RCC 7860 (cell line): ENCODE measurements around the gene TXNIP.

Source experiments
- DNase-seq: peaks from one replicate; pipeline ENCODE4 v3.0.0-alpha.2; 2015; ENCODE audit warnings: low spot score
- FAIRE-seq: peaks from 2 replicates; lab custom pipeline; 2012; peaks lifted over from hg19 to GRCh38; lab: Jason Lieb, UNC

The TXNIP gene

GRCh38 chr1:145964328-145965118, 31.9 kb downstream of the TXNIP start, which contains the start of the genes ANKRD34A and POLR3GL:
TSS of gene ANKRD34A (minus strand) at chr1:145964575. CDS start at chr1:145961759, 2,816 bp downstream.
TSS of gene POLR3GL (plus strand) at chr1:145964690. CDS start at chr1:145974866, 10,176 bp downstream.
- DNase-seq, result peak; percentile 89
- peak; percentile 84 for FAIRE-seq

DNA sequence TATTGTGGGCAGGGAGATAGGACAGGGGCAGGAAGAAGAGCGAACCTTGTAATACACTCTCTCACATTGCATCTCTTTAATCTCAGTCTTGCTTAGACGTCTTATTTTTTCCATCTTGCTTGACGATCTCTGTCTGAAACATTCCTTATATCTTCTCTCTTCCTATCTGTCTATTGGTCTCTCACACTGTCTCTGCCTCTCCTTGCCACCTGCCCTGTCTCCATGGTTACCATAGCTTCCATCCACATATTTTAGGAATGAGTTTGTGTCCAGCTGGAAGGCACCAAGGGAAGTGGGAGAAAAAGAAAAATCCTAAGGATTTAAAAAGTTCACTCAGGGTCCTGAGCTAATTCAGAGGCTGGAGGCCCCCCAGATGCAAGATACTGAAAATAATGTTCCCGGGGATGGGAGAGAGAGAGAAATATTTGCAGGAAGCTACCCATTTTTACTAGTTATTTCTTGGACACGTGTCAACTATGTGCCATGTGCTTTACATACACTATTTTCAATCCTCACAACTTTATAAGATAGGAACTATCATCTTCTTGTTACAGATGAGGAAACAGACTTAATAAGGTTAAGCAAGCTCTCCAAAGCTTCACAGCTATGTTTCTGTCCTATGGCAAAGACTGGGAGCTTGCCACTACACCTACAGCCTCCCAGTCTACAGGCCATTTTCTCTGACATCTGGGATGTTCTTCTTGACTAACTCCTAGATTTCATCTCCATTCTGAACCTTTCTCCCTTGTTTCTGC, 32.9 kb downstream of the TXNIP start:
- FAIRE-seq, result no peak
- DNase-seq, result peak; percentile 71

GRCh38 chr1:145962157-145963102, 33.9 kb downstream of the TXNIP start:
- DNase-seq (no peak), FAIRE-seq (no peak)

- FAIRE-seq (no peak), DNase-seq (no peak)
Observed at GRCh38 chr1:145961425-145962156, 34.8 kb downstream of the TXNIP start.

DNA sequence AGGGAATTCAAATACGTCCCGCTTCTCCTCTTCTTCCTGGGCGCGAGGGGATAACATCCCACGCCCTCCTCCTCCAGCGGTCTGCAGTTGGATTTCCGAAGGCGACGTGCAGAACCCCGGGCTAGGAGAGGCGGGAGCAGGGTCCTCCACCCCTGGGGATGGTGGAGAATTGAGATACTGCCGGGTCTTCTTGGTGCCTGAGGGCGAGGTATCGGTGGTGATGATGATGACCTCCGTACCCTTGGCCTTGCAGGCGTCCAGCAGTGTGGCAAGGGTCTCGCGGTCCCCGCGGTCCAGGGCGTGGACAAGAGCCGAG, 35.3 kb downstream of the TXNIP start:
- DNase-seq (no peak), FAIRE-seq (no peak)

- FAIRE-seq (no peak), DNase-seq (no peak)
Observed at GRCh38 chr1:145960468-145961108, 35.8 kb downstream of the TXNIP start.

DNA sequence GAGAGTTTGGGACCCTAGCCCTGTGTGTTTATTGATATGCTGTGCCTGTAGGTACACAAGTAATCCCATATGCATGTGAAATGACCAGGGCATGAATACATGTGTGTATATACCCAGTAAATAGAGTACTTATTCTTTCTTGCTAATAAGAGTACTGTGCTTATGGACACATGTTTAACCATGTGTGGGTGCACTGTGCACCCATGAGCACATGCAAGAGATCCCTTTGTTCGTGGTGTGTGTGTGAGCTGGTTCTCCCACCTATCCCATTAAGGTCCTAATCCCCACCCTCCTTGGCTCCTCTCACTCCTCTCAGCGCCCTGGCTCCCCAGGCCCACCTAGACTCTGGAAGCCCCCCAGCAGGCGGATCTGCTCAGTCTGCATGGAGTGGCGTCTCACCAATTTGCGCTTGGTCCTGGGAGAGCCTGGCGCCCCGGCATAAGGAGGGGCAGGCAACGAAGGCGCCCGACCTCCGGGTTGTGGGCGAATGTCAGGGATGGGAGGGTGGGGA, 36.4 kb downstream of the TXNIP start:
- DNase-seq, result no peak
- FAIRE-seq, result no peak

- no peak for DNase-seq
- FAIRE-seq, result no peak
Observed at GRCh38 chr1:145959333-145959732, 37.0 kb downstream of the TXNIP start.

DNA sequence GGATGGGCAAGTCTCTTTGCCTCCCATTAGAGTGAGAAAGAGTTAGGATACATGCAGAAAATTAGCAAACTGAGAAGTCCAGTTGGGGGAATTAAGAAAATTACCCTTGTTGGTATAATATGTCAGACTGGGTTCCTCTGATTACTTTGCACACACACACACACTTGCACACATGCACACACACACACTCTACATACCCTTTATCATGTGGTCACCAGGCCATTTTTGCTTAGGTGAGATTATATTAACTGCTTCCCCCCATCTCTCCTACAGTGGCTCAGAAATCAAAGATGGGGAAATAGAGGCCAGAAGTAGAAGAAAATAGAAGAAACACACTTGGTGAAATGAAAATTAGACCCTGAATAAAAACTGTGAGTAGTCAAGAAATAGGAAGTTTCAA, 37.6 kb downstream of the TXNIP start:
- no peak for DNase-seq
- no peak for FAIRE-seq

- peak; percentile 91 for DNase-seq
- peak; percentile 84 for FAIRE-seq
Observed at GRCh38 chr1:145957443-145958319, 38.7 kb downstream of the TXNIP start, which contains the start of gene LIX1L. TSS of gene LIX1L (minus strand) at chr1:145958017. CDS start at chr1:145957927, 90 bp downstream.

- no peak for FAIRE-seq
- no peak for DNase-seq
Observed at GRCh38 chr1:145956781-145957442, 39.5 kb downstream of the TXNIP start.

DNA sequence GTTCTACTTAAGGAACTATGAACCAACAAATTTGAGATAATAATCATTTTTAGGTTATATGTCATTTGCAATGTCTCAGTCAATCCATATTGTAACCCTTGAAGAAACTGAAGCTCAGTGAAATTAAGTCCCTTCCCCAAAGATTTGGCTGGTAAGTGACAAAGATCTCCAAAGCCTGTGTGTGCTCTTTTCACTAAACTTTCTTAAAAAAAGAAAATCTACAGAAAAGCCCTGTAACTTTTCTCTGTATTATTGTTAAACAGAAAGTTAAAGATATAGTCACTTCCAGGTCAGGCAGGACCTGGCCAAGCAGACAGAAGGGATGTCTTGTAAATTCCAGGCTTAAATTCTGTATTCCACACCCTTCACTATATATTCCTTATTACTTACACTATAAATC, 40.0 kb downstream of the TXNIP start:
- DNase-seq, result no peak
- FAIRE-seq, result no peak

DNA sequence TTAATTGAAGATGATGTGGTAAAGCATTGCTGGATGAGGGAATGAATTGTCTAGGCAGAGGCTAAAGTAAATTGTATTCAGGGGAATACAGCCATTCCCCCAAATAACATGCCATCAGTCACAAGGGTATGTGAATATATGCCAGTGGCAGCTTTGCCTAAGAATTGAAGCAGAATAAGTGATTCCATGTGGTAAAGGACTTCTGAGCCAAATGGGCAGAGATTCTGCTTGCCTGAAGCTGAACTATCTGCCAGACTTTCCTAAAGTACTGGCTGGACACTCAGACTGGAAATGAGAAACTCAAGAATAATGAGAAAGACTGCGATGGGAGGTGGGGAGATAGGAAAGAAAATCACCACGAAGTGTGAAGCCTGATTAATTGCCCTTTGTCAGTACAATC, 40.9 kb downstream of the TXNIP start:
- no peak for DNase-seq
- FAIRE-seq, result no peak

DNA sequence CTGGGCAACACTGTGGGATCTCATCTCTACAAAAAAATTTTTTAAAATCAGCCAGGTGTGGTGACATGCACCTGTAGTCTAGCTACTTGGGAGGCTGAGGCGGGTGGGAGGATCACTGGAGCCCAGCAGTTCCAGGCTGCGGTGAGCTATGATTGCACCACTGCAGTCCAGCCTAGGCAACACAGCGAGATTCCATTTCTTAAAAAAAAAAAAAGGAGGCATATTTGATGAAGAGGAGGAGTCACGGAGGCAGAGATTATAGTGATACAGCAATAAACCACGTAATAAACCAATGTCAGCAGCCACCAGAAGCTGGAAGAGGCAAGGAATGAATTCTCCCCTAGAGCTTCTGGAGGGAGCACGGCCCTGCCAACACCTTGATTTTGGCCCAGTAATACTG, 42.5 kb downstream of the TXNIP start:
- DNase-seq, result no peak

GRCh38 chr1:145952903-145953302, 43.5 kb downstream of the TXNIP start:
- DNase-seq (no peak), FAIRE-seq (no peak)

More for the DNA sequence above, 42.5 kb downstream of the TXNIP start:
- FAIRE-seq, result no peak

DNA sequence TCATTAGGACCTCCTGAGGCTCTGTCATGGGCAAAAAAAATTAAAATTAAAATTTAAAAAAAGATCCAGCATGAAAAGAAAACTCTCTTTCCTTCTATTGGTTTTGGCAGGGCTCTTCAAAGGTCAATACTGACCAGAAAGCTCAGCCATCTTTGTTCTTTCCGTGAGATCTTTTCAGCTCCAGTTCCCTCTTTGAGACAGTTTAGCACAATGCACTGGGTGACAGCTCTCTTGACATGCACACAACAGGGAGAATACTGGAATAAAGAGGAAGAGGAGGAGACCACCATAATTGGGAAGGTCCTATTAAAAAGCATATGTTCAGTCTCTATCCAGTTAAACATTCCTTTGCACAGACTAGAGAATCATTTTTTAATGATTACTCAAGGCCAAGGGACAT, 44.9 kb downstream of the TXNIP start:
- FAIRE-seq (no peak), DNase-seq (no peak)

- DNase-seq, result no peak
- FAIRE-seq, result no peak
Observed at GRCh38 chr1:145949219-145949618, 47.2 kb downstream of the TXNIP start.

DNA sequence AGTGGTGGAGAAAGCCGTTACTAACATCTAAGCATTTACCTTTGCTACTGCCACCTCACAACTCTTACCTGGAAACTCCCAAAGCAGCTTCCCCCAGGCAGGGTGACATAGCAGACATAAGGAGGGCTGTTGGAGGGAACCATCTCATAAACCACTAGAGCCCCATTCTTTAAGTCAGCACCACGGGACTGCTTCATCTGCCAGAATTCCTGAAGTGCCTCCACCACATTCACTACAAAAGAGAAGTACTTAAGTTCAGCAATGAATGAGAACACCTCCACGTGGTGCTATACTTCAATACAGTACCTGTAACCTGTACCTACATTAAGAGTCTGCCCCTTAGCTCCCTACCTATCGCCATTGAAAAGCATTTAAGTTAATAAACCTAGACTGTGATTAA, 48.8 kb downstream of the TXNIP start:
- no peak for FAIRE-seq
- no peak for DNase-seq
